Measurements from ENCODE around the gene FRMD5. TPM values are rescaled to one million over a fixed set of nuclear protein-coding genes. Genes with fewer than 3 reads are reported as not detected.

The FRMD5 gene
- polyA plus RNA-seq, 3 donors: not detected

DNA sequence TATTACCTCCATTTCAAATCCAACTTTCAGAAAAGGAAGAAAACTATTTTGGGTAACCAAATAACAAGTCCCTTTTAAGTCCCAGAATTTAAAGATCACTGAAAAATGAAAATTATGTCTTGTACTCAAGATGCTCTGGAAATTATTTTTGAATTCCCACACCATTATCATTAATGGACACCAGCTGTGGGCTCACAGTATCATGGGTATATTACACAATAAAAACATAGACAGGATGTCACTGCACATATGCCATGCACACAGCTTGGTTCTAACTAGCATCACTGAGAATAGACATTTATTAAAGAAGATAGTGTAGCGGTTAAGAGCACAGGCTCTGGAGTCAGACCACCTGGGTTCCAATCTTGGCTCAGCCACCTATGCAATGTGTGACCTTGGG is 130.4 kb downstream of the FRMD5 start:
- no peak overlapping the region for H3K4me3 Mint-ChIP-seq
- H3K4me2 ChIP-seq (replicated peaks; ENCODE audit: extremely low read depth, low read length, poor library complexity, severe bottlenecking): no peak overlapping the region
- intact Hi-C loops (cut with micrococcal nuclease): loop anchor here in 1 of 2 donors (10.0 kb wide), 1 partner anchor 620 kb away; no protein-coding TSS in a partner anchor
- no peaks in the 10 kb centered on the region for H4K20me1 ChIP-seq (ENCODE audit: insufficient read depth, low read length)
- peaks cover 11 to 13% of the 10 kb centered on the region in 2 donors for H3K27me3 ChIP-seq (ENCODE audit: control insufficient read depth in 2 of 2, insufficient read depth in 2 of 2, low read length in 2 of 2)
- no peaks in the 10 kb centered on the region for H3K79me2 ChIP-seq (ENCODE audit: insufficient read depth, low read length)
- H3K27ac ChIP-seq (ENCODE audit: low read depth in 1 of 2, low read length in 2 of 2): no peak overlapping the region
- no peak overlapping the region for H3K4me3 ChIP-seq (replicated peaks in 1 of 3; ENCODE audit: low read depth in 2 of 3, low read length in 3 of 3)
- H3K9me3 Mint-ChIP-seq: no peaks in the 10 kb centered on the region
- H3K9me3 ChIP-seq (replicated peaks in 1 of 2; ENCODE audit: control insufficient read depth in 1 of 2, insufficient read depth in 1 of 2, low read length in 2 of 2): no peaks in the 10 kb centered on the region
- no peak overlapping the region for H3K27ac Mint-ChIP-seq
- no peak for DNase-seq
- no peaks in the 10 kb centered on the region for H3K4me1 ChIP-seq (ENCODE audit: control insufficient read depth in 1 of 2, insufficient read depth in 2 of 2, low read length in 2 of 2)
- H2AFZ ChIP-seq (ENCODE audit: insufficient read depth, low read depth, low read length, poor library complexity, severe bottlenecking): no peak overlapping the region
- no peaks in the 10 kb centered on the region for H3K4me1 Mint-ChIP-seq
- no peak overlapping the region for H3K9ac ChIP-seq (ENCODE audit: insufficient read depth, low read length, poor library complexity, severe bottlenecking)
- H3K27me3 Mint-ChIP-seq (ENCODE audit: low read depth in 3 of 3): peaks cover 6 to 23% (median 10%) of the 10 kb centered on the region in 3 donors
- H3K36me3 Mint-ChIP-seq: no peaks in the 10 kb centered on the region
- TF ChIP-seq, protein P1, sequence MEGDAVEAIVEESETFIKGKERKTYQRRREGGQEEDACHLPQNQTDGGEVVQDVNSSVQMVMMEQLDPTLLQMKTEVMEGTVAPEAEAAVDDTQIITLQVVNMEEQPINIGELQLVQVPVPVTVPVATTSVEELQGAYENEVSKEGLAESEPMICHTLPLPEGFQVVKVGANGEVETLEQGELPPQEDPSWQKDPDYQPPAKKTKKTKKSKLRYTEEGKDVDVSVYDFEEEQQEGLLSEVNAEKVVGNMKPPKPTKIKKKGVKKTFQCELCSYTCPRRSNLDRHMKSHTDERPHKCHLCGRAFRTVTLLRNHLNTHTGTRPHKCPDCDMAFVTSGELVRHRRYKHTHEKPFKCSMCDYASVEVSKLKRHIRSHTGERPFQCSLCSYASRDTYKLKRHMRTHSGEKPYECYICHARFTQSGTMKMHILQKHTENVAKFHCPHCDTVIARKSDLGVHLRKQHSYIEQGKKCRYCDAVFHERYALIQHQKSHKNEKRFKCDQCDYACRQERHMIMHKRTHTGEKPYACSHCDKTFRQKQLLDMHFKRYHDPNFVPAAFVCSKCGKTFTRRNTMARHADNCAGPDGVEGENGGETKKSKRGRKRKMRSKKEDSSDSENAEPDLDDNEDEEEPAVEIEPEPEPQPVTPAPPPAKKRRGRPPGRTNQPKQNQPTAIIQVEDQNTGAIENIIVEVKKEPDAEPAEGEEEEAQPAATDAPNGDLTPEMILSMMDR (IDR thresholded peaks at IDR 0.05): no peak
- no peaks in the 10 kb centered on the region for H3K36me3 ChIP-seq (replicated peaks in 1 of 2; ENCODE audit: control insufficient read depth in 1 of 2, insufficient read depth in 2 of 2, low read length in 2 of 2)
- WGBS (ENCODE audit: insufficient coverage): 100% methylated on average over 1 of the region's 1 CpG

DNA sequence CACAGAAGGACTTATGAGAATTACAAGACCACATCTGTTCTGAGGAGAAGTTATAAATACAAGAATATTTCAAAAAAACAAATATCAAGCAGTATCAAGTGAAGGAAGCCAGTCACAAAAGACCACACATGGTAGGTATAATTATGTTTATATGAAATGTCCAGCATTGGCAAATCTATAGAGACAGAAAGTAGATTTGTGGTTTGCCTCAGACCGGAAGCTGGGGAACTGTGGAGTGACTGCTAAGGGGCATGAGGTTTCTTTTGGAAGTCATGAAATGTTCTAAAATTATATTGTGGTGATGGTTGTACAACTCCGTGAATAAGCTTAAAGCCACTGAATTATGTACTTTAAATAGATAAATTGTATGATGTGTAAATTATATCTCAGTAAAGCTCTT is 136.9 kb downstream of the FRMD5 start:
- Mint-ChIP-seq H3K9me3 (peaks cover 0 to 6% (median 2%) of the 10 kb centered on the region in 7 donors), H3K4me1 (no peaks in the 10 kb centered on the region), H3K27me3 (ENCODE audit: low read depth in 3 of 3) (peaks cover 18 to 40% (median 32%) of the 10 kb centered on the region in 3 donors), H3K36me3 (no peaks in the 10 kb centered on the region), H3K4me3 (no peak overlapping the region), H3K27ac (no peak overlapping the region)
- Histone ChIP-seq H3K4me2 (replicated peaks; ENCODE audit: extremely low read depth, low read length, poor library complexity, severe bottlenecking) (no peak overlapping the region), H3K9ac (ENCODE audit: insufficient read depth, low read length, poor library complexity, severe bottlenecking) (no peak overlapping the region), H2AFZ (ENCODE audit: insufficient read depth, low read depth, low read length, poor library complexity, severe bottlenecking) (no peak overlapping the region), H4K20me1 (ENCODE audit: insufficient read depth, low read length) (no peaks in the 10 kb centered on the region), H3K27me3 (ENCODE audit: control insufficient read depth in 2 of 2, insufficient read depth in 2 of 2, low read length in 2 of 2) (peaks cover 6 to 16% of the 10 kb centered on the region in 2 donors), H3K4me3 (replicated peaks in 1 of 3; ENCODE audit: low read depth in 2 of 3, low read length in 3 of 3) (no peak overlapping the region), H3K79me2 (ENCODE audit: insufficient read depth, low read length) (no peaks in the 10 kb centered on the region), H3K27ac (ENCODE audit: low read depth in 1 of 2, low read length in 2 of 2) (no peak overlapping the region), H3K4me1 (ENCODE audit: control insufficient read depth in 1 of 2, insufficient read depth in 2 of 2, low read length in 2 of 2) (no peaks in the 10 kb centered on the region), H3K9me3 (replicated peaks in 1 of 2; ENCODE audit: control insufficient read depth in 1 of 2, insufficient read depth in 1 of 2, low read length in 2 of 2) (no peaks in the 10 kb centered on the region), H3K36me3 (replicated peaks in 1 of 2; ENCODE audit: control insufficient read depth in 1 of 2, insufficient read depth in 2 of 2, low read length in 2 of 2) (no peaks in the 10 kb centered on the region)
- TF ChIP-seq, protein P1 (IDR thresholded peaks at IDR 0.05): no peak
- WGBS (ENCODE audit: insufficient coverage): no CpG with 5 or more reads among the region's 2 CpGs
- no peak for DNase-seq
- intact Hi-C loops (cut with micrococcal nuclease): loop anchor here in 1 of 2 donors (10.0 kb wide), 1 partner anchor 63 kb away; no protein-coding TSS in a partner anchor
